ENCODE measurements around the gene RTN4IP1. TPM values are rescaled to one million over a fixed set of nuclear protein-coding genes. Genes with fewer than 3 reads are reported as not detected.
A peak's percentile ranks its signal among the peaks of the same experiment; 100 is the strongest.
"Not testable (repeated sequence)": the region's sequence is repeated elsewhere in the genome, so short reads cannot be mapped to it uniquely, and the experiment has no call there.

Gene RTN4IP1
- total RNA-seq, 6 donors from 2014 or later: 1.6 to 5.9 (median 4.3) TPM

- Histone ChIP-seq H3K27me3 (no peaks in the 10 kb centered on the region), H3K36me3 (peaks cover 0 to 37% (median 17%) of the 10 kb centered on the region in 4 donors), H3K4me3 (no peak overlapping the region), H3K27ac (peak overlapping the region in 1 of 4 donors; percentile 51), H3K4me1 (peaks cover 0 to 5% (median 0%) of the 10 kb centered on the region in 4 donors), H3K9me3 (no peaks in the 10 kb centered on the region)
- 90% methylated on average over 7 of the region's 7 CpGs for WGBS, 2 donors
- DNase-seq: no peak
- TF ChIP-seq POLR2A (IDR thresholded peaks at IDR 0.05) (no peak), POLR2AphosphoS5 (IDR thresholded peaks at IDR 0.05) (no peak), EP300 (IDR thresholded peaks at IDR 0.05) (no peak), CTCF (IDR thresholded peaks at IDR 0.05) (no peak)
- ATAC-seq (ENCODE audit: low FRiP score in 2 of 2): peak in 1 of 2 donors; percentile 39
These were observed 68.2 kb downstream of the RTN4IP1 start for GRCh38 chr6:106560996-106561685.

- WGBS, 2 donors: 89 to 91% methylated on average over 5 of the region's 5 CpGs
- not testable (repeated sequence) for H3K27ac ChIP-seq; ATAC-seq (ENCODE audit: low FRiP score in 2 of 2); H3K27me3 ChIP-seq; H3K4me1 ChIP-seq; DNase-seq; H3K9me3 ChIP-seq; H3K4me3 ChIP-seq
- H3K36me3 ChIP-seq: peaks cover 0 to 43% (median 18%) of the 10 kb centered on the region in 4 donors
These were observed 69.6 kb downstream of the RTN4IP1 start for GRCh38 chr6:106559659-106560058.

- no peaks in the 10 kb centered on the region for H3K27me3 ChIP-seq
- DNase-seq (no peak), ATAC-seq (ENCODE audit: low FRiP score in 2 of 2) (no peak)
- no peaks in the 10 kb centered on the region for H3K9me3 ChIP-seq
- no peak overlapping the region for H3K4me3 ChIP-seq
- peaks cover 0 to 5% (median 0%) of the 10 kb centered on the region in 4 donors for H3K4me1 ChIP-seq
- TF ChIP-seq POLR2AphosphoS5 (IDR thresholded peaks at IDR 0.05): no peak
- no peak for TF ChIP-seq EP300 (IDR thresholded peaks at IDR 0.05)
- no peak for TF ChIP-seq POLR2A (IDR thresholded peaks at IDR 0.05)
- no peak for TF ChIP-seq CTCF (IDR thresholded peaks at IDR 0.05)
- WGBS, 2 donors: 95 to 98% methylated on average over 4 of the region's 4 CpGs
- peaks cover 0 to 43% (median 22%) of the 10 kb centered on the region in 4 donors for H3K36me3 ChIP-seq
- no peak overlapping the region for H3K27ac ChIP-seq
These were observed 70.9 kb downstream of the RTN4IP1 start for GRCh38 chr6:106558364-106558763.

GRCh38 chr6:106557837-106558236, 71.5 kb downstream of the RTN4IP1 start:
- peaks cover 0 to 5% (median 0%) of the 10 kb centered on the region in 4 donors for H3K4me1 ChIP-seq
- no peak overlapping the region for H3K27ac ChIP-seq
- no peaks in the 10 kb centered on the region for H3K27me3 ChIP-seq
- no peak overlapping the region for H3K4me3 ChIP-seq
- ATAC-seq (ENCODE audit: low FRiP score in 2 of 2): no peak
- DNase-seq: no peak
- peaks cover 0 to 43% (median 25%) of the 10 kb centered on the region in 4 donors for H3K36me3 ChIP-seq
- 57 to 59% methylated on average over 2 of the region's 2 CpGs for WGBS, 2 donors
- H3K9me3 ChIP-seq: no peaks in the 10 kb centered on the region
- TF ChIP-seq EP300 (IDR thresholded peaks at IDR 0.05) (peak in 1 of 4 donors; percentile 37), POLR2A (IDR thresholded peaks at IDR 0.05) (no peak)

GRCh38 chr6:106556368-106556960, 72.8 kb downstream of the RTN4IP1 start:
- H3K4me3 ChIP-seq: no peak overlapping the region
- H3K9me3 ChIP-seq: no peaks in the 10 kb centered on the region
- H3K4me1 ChIP-seq: no peaks in the 10 kb centered on the region
- H3K36me3 ChIP-seq: peaks cover 0 to 39% (median 23%) of the 10 kb centered on the region in 4 donors
- TF ChIP-seq CTCF (IDR thresholded peaks at IDR 0.05) (peak in 3 of 6 experiments; percentile 12 to 38 (median 25)), POLR2AphosphoS5 (IDR thresholded peaks at IDR 0.05) (no peak)
- ATAC-seq (ENCODE audit: low FRiP score in 2 of 2) (no peak), DNase-seq (no peak)
- H3K27ac ChIP-seq: no peak overlapping the region
- H3K27me3 ChIP-seq: no peaks in the 10 kb centered on the region
- 66 to 67% methylated on average over 3 of the region's 3 CpGs for WGBS, 2 donors

All from upper lobe of left lung (tissue), 6 donors.